ENCODE data around the gene GCHFR. TPM values are rescaled to one million over a fixed set of nuclear protein-coding genes. Genes with fewer than 3 reads are reported as not detected.

The GCHFR gene
- total RNA-seq, 1 donor from 2014 or later = 3.7 TPM

DNA sequence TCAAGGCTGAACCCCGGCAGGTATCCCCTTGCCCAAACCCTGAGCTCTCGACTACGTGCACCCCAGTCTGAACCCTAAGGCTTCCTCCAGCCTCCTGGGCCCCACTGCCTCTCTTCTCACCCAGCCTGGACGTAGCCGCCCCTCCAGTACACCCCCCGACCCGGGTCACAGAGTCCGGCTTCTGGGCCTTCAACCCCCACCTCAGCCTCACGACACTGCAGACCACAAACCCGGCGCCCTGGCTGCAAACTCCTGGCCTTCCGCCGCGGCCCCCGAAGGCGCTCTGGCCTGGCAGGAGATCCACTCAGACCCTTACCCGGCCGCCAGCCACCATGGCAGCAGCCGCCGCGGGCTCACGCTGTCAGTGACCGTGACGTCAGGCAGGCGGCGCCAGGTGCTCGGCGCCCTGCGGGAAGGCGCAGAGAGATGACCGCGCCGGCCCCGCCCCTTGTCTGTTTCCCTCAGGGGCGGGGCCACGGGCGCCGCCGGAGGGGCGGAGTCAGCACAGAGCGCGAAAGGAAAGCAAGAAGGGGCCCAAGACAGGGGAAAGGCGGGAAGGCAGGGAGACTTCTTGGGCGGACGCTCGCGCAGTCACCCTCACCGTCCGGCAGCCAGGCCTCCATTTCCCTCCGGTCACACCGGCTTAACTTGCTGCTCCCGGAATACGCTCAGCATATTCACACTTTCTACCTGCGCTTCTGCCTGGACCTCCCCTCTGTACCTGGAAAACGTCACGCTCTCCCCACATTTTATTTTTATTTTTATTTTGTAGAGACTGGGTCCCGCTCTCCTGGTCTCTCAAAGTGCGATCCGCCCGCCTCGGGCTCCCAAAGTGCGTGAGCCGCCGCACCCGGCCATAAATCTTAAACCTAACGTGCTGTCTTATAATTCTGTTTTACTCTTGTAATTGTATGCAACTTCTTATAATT lies 8.7 kb upstream of the GCHFR start, which contains the start of gene RMDN3:
TSS of gene RMDN3 (minus strand) at position 372 of the 929 bp plus-strand sequence. CDS start 471 bp downstream, outside the sequence.
- DNase-seq (ENCODE audit: extremely low read depth, low read depth, low spot score) = no peak

DNA sequence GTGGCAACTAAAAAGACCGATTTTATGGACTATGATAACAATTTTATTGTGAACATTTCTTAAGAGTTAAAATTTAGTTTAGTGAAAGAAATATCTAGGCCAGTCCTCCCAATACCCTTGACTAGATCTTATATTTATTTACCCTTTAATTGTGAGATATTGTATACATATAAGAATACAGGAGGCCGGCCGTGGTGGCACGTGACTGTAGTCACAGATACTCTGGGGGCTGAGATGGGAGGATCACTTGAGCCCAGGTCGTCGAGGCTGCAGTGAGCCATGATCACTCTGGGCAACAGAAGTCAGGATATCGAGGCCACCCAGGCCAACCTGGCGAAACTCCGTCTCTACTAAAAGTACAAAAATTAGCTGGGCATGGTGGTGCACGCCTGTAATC lies 8.1 kb upstream of the GCHFR start:
- DNase-seq (ENCODE audit: extremely low read depth, low read depth, low spot score) = no peak

DNA sequence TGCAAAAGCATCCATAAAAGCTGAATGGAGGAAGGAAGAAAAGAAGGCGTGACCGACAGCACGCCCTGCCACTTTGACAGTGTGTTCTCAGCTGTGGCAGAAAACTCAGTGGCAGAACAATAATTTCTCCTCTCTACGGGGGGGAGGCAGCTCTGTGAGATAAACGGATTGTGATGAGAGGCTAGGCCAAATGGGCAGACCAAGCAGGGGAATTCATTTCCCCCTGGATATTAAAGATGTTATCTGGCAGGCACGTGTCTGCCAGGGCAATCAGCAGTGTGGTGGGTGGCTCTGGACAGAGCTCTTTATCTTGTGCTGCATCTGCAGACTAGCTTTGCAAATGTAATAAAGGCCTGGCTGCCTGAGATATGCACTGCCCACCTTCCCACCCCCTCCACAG lies 6.9 kb upstream of the GCHFR start:
- DNase-seq (ENCODE audit: extremely low read depth, low read depth, low spot score) = no peak

DNA sequence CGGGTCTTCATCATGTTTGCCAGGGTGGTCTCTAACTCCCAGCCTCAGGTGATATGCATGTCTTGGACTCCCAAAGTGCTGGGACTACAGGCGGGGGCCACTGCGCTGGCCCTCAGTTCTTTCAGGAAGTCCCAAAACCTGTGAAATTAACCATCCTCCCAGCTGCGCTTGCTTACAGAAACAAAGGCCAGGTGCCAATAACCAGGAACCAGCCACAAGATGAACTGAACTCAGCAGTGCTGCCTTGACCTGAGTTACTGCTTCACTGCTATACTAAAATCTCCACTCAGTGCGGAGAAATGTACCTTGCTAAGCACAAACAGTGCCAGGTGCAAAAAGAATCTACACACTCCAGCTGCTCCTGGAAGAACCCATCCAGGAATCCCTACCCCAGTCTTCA lies 3.9 kb upstream of the GCHFR start:
- no peak for DNase-seq (ENCODE audit: extremely low read depth, low read depth, low spot score)

DNA sequence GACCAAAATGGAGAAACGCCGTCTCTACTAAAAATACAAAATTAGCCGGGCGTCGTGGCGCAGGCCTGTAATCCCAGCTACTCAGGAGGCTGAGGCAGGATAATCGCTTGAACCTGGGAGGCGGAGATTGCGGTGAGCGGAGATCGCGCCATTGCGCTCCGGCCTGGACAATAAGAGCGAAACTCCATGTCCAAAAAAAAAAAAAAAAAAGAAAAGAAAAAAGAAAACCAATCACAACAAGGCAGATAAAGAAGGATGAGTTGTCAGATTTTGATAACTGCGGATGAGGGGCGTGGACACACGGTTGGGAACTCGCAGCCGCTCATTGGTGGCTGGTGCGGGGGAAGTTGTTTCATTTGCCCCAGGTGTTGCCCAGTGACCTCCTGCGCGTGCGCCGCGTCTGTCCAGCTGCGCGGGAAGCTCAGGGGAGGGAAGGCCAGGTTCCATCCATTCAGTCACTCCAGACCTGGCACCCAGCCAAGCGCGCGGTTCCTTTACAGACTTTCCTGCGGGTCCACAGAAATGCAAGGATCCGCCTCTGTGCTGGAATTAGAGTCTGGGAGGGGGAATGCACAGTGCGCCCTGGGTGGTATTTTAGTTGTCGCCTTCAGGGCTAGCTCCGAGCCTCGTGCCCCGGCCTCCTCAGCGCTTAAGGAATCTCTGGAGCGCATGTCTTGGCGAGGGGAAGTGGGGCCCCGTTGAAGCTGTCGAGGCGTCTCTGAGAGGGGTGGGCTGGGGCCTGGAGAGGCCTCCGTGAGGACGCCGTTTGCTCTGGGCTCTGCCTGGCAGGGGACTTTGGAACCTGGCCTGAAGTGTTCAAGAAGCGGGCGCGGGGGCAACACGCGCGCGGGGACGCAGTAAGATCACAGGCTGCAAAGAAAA lies 708 bp upstream of the GCHFR start:
- no peak for DNase-seq (ENCODE audit: extremely low read depth, low read depth, low spot score)

DNA sequence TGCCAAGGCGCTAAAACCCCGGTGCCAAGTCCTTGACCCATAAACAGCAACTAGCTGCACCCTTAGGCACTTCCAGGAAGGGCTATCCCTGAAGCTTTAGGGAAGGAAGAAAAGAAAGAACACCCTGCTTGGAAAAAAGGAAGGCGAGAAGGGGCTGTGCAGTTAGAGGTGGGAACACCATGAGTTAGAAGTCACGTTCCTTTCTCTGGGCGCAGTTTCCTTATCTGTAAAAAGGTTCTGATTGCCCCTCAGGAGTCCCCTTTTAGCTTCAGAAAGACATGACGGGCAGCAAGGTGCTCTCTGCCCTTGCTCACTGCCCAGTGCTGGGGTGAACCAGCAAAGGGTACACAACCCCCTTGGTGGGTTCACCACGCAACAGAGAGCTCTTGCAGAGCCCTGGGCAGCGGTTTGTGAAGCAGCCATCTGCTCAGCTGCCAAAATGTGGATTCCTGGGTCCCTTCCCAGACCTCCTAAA lies 798 bp downstream of the GCHFR start:
- no peak for DNase-seq (ENCODE audit: extremely low read depth, low read depth, low spot score)

DNA sequence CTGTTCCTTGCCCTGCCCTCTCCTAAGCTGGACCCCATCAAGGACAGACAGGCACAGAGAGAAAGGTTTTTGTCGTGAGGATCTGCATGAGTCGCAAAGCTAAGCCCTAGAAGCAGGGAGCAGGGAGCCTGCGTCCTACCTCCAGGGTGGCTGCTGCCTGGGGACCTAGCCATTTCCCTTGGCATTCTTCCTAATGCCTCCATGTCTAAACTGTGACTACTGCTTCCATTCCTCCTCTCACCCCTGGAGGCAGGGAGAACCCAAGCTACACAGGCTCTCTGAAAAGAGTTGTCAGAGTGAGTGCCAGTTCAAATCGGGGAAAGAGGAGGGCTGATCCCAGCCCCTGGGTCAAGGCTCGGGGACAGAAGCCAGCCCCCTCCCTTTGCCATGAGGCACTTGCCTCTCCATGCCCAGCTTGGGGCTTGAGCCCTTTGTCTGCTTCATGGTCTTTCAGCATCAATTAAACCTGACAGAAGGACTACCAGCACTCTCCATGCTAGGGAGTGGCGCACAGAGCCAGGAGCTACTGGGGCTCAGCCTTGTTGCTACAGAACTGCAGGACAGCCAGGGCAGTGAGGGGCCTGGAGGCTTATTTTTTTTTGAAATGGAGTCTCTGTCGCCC lies 2.4 kb downstream of the GCHFR start:
- no peak for DNase-seq (ENCODE audit: extremely low read depth, low read depth, low spot score)

DNA sequence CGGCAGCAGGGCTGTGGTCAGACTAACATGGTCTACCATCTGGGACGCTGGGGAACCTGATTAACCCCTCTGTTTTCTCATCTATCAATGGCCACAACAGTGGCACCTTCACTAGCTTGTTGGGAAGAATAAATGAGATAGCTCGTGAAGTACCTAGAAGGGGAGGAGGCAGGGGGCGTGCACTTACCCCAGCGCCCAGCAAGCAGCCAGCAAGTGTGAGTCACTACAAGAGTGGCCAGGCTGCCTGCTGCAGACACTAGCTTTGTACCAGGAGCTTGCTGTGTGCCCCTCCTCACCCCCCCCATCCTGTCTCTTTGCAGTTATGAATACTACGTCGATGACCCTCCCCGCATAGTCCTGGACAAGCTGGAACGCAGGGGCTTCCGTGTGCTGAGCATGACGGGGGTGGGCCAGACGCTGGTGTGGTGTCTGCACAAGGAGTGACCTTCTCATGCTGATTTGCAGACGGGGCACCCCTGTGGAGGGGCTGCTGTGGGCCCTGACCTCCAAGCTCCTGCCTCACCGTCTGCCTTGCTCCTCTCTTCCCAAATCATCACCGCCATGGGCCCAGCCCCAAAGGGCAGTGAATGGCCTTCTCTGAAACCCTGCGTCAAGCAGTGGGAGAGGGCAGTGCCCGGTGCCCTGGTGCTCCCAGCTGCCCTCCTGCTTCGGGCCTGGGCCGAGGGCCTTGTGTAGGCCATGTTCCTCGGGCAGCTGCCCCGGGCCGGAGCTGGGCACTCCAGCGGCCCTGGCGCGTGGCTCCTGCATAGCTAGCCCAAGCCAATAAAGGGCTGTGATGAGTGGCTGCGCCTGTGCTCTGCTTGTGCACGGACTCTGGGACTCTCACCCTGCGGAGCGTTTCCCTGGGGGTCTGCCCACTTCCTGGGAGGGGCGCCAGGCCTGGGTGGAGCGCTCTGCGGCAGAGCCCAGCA lies 3.3 kb downstream of the GCHFR start:
- no peak for DNase-seq (ENCODE audit: extremely low read depth, low read depth, low spot score)

DNA sequence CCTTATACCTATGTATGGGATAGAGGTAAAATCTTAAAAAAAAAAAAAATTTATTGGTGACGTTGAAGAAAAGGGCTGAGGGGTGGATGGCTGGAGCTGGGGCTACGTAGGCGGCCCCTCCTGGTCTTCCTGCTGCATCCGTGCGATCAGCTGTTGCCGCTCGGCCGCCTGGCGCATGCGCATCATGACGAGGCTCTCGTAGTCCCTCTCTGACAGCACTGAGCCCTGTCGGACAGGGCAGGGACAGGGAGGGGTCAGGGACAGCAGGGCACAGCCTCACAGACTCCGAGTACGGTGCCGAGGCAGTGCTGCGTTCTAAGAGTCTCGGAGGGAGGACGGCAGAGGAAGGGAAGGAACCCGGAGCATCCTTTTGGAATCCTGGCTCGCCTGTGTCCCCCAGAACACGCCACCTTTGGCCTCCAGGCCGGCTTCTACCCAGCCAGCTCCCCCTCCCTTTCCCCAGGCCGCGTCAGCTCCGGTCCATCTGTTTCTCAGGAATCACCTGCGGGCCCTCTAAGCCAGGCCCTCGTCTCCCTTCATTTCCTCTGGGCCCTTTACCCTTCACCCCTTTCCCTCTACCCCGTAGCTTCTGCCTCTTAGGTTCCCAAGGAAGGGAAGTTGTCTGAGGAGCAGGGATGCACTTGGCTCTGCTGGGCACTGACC lies 4.1 kb downstream of the GCHFR start:
- no peak for DNase-seq (ENCODE audit: extremely low read depth, low read depth, low spot score)

DNA sequence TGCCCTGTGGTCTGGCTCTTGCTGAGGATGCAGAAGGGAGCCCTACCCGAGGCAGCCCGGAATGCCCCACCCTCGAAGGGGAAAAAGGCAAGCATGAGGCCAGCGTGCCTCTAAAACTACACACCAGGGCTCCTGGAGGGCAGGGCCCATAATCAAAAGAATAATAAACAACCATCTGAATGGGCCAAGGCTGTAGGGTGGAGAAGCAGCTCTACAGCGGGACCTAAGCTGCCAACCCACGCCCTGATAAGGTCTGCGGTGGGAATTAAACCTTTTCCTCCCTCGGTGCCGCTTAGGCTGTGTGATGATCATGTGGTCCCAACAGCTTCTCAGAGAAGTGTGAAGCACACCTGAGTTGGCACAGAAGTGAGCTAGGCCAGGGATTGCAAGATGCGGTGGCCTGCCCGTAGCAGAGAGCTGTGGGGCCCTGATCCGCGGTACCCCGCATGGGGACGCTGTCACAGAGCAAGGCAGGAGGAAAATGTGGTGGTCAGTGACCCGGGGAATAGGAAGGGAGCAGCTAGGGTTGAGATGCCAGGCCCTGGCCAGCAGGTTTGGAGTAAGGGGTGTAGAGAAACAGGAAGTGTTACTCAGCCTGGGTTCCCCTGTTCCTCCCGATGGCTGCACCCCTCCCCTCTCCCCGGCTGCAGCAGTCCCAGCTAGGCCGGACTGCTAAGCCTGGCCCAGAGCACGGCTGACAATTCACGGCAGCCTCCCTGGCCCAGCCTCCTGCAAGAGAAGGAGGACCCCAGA lies 4.8 kb downstream of the GCHFR start:
- DNase-seq (ENCODE audit: extremely low read depth, low read depth, low spot score) = no peak

DNA sequence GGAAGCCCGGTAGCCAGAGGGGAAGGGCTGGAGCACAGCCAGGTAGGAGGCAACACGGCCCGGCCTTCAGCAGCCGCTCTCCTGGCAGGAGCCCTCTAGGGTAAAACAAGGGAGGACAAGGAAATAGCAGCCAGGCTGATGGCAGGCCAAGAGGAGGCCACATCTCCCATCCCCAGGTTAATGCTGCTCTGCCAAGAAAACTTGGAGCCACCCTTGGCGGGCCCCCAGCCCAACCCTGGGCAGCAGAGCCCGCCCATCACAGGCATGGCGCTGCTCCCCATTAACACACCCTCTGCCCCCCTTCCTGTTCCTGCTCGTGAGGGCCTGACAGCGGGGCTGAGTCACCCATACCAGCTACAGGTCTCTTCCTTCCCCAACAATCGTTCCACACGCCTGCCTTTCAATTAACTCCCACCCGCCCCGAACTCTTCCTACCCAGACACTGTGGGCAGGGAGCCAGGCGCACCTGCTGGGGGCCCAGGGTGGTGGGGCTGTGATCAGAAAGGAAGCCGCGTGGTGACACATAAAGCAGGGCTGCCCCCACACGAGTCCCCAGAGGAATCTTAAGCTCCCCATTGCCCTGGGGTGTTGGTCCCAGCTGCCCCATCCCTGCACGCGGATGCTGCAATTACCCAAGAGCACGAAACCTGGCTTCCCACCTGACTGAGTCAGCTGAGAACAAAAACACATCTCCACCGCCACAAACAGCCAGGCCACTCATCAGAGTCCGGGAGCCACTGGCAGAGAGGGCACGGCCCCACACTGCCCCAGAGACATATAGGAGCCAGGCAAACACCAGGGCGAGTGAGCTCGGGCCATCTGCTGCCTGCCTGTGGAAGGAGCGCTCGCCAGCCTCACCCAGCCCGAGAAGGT lies 5.6 kb downstream of the GCHFR start, which contains the start of gene C15orf62:
TSS of gene C15orf62 (plus strand) at position 707 of the 873 bp plus-strand sequence. CDS start 516 bp downstream, outside the sequence.
- no peak for DNase-seq (ENCODE audit: extremely low read depth, low read depth, low spot score)

DNA sequence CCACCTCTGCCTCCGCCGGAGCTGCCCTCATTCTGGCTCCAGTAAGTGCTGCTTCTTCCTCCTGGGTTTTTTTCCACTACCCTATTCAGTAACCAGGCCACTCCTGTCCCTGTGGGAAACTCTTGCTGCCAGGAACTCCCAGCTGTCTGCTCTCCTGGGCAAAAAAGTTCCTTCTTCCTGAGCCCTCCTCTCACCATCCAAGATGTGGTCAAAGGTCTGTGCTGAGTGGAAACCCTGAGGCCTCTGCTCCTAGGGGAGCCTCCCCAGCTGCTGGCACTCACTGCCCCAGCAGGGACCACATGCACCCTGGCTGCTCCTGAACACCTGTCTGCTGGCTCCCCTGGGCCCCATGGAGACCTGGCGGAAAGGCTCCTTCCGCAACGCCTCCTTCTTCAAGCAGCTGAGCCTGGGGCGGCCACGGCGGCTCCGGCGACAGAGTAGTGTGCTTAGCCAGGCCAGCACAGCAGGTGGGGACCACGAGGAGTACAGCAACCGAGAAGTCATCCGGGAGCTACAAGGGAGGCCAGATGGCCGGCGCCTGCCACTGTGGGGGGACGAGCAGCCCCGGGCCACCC lies 6.4 kb downstream of the GCHFR start:
- no peak for DNase-seq (ENCODE audit: extremely low read depth, low read depth, low spot score)

DNA sequence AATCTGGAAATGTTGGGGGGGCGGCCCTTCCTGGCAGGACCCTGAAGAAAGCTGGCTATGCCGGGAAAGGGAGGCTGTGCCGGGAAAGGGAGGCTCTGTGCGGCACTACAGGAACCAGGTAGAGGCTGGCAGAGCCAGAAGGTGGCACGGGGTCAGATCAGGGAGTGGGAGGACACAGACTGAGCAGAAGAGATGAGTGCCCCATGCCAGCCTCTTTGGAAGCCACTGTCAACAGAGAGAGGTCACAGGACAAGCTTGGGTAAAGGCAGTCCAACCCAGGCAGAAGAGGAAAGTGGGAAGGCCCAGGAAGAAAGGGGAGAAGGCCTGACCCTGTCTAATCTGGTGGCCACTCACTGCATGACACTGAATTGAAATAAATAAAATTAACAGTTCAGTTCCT lies 7.4 kb downstream of the GCHFR start:
- DNase-seq (ENCODE audit: extremely low read depth, low read depth, low spot score) = no peak

DNA sequence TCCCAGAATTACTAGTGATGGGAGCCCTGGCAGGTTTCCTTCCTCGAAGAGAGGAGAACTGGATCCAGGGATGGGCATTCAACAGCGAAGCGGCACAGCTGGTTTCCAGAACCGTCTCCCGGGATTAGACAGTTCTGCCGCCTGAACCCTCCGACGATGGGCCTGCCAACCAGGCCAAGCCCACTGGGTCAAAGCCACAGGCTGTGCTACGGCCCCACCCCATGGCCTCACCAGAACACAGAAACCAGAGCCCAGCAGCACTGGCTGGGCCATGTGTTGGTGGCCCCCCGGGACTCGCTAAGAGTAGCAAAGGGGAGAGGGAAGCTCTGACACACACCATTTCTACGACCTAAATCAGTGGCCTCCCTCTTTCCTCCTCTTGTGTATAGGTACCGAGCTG lies 8.1 kb downstream of the GCHFR start:
- no peak for DNase-seq (ENCODE audit: extremely low read depth, low read depth, low spot score)

DNA sequence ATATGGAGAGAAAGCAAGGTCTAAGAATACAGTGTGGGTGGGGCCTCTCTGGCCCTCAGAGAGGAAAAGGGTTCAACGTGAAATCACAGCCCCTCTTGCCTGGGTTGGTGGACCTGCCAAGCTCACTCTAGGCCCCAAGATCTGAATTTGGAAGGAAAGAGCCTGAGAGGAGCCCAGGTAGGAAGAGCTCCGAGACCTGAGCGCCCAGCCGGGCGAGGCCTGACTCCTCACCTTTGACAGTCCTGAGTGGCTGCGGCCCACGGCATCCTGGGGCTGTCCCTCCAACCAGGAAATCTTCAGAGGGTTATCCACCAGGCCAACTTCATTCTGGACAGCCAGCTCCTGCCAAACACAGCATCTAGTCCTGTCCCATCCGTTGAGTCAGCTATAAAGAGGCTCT lies 9.6 kb downstream of the GCHFR start:
- no peak for DNase-seq (ENCODE audit: extremely low read depth, low read depth, low spot score)

DNA sequence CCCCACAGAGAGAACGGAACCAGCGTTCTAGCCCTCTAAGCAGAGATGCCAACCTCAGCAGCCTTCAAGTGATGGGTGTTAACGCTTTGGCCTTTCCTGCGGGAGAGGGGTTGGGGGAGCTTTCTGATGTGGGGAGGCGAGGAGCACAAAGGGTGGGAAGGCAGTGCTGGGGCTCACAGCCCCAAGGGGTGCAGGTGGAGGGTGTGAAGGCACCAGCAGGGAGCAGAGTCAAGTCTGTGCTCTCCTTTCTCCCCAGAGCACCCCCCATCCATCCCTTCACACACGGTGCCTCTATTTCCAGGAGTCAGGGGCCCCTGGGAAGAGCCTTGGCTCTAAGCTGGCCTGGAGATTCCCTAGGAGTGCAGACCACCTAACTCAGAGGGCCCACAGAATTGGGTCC lies 10.0 kb downstream of the GCHFR start:
- no peak for DNase-seq (ENCODE audit: extremely low read depth, low read depth, low spot score)

DNA sequence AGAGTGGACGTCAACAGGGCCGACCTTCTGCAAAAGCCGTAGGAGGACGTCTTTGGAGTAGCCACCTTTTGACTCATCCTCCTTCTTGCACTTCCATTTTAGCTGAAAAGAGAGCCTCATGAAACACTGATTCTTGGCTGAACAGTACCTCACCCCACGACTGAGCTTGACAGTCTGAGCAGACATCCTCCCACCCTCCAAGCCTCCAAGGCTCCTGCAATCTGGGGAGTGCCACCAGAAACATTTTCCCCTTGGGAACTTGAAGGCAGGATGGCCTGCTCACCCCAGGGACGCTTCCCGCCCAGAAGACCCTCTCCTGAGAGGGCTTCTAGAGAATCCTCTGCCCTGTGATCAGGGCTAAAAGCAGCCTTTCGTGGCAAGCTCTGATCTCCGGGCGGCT lies 11.1 kb downstream of the GCHFR start:
- no peak for DNase-seq (ENCODE audit: extremely low read depth, low read depth, low spot score)
